Neural cell (in vitro differentiated cells): ENCODE data around the gene FEN1. TPM values are rescaled to one million over a fixed set of nuclear protein-coding genes. Genes with fewer than 3 reads are reported as not detected.

Experiments used
- H2AFZ ChIP-seq: fragments of 200-600, 300-800 bp; sonication (generic), shearing (Covaris generic); 2 replicates; pipeline ENCODE4 v1.6.0; 2014; ENCODE audit warnings: low read depth, mild to moderate bottlenecking, antibody characterized with exemption, low read length, moderate library complexity
- H3F3A ChIP-seq: fragments of 200-600 bp; shearing (Covaris generic); 2 replicates; pipeline ENCODE4 v1.6.1; 2016; ENCODE audit warnings: mild to moderate bottlenecking, moderate library complexity, mixed read lengths, antibody characterized with exemption, low read length; ENCODE audit not compliant: insufficient read depth, poor library complexity, severe bottlenecking
- H3K27ac ChIP-seq: fragments of 200-600, 300-800 bp; sonication (generic), shearing (Covaris generic); 2 replicates; pipeline ENCODE4 v1.5.1; 2014; ENCODE audit warnings: mild to moderate bottlenecking, low read length, moderate library complexity
- H3K27me3 ChIP-seq: fragments of 300-800, 200-600 bp; sonication (generic), shearing (Covaris generic); 2 replicates; pipeline ENCODE4 v1.6.0; 2014; ENCODE audit warnings: mild to moderate bottlenecking, low read depth, low read length, moderate library complexity; ENCODE audit not compliant: insufficient read depth
- H3K36me3 ChIP-seq: fragments of 300-800, 200-600 bp; sonication (generic), shearing (Covaris generic); 2 replicates; pipeline ENCODE4 v1.5.1; 2014; ENCODE audit warnings: mild to moderate bottlenecking, antibody characterized with exemption, low read length, moderate library complexity; ENCODE audit not compliant: insufficient read depth
- H3K4me2 ChIP-seq: fragments of 300-800, 200-600 bp; sonication (generic), shearing (Covaris generic); 2 replicates; pipeline ENCODE4 v1.6.0; 2014; ENCODE audit warnings: mild to moderate bottlenecking, low read length
- H3K4me3 ChIP-seq: fragments of 300-800, 200-600 bp; sonication (generic), shearing (Covaris generic); 2 replicates; pipeline ENCODE4 v1.5.1; 2014; ENCODE audit warnings: mild to moderate bottlenecking, low read length, moderate library complexity
- H3K79me2 ChIP-seq: fragments of 200-600 bp; shearing (Covaris generic); replicated peaks from 2 replicates; pipeline ENCODE4 v1.6.0; 2014; ENCODE audit warnings: mild to moderate bottlenecking, low read length, moderate library complexity; ENCODE audit not compliant: insufficient read depth
- H3K9ac ChIP-seq: fragments of 300-800, 200-600 bp; sonication (generic), shearing (Covaris generic); 2 replicates; pipeline ENCODE4 v1.6.1; 2016; ENCODE audit warnings: mild to moderate bottlenecking, low read length, mixed read lengths
- H3K9me2 ChIP-seq: fragments of 200-600 bp; shearing (Covaris generic); 2 replicates; pipeline ENCODE4 v1.6.1; 2016; ENCODE audit warnings: mild to moderate bottlenecking, low read length, mixed read lengths; ENCODE audit not compliant: insufficient read depth
- H3K9me3 ChIP-seq: fragments of 200-600, 300-800 bp; sonication (generic), shearing (Covaris generic); 2 replicates; pipeline ENCODE4 v1.6.1; 2016; ENCODE audit warnings: mild to moderate bottlenecking, mixed run types, low read length, moderate library complexity, mixed read lengths
- H4K20me1 ChIP-seq: fragments of 200-600 bp; shearing (Covaris generic); 2 replicates; pipeline ENCODE4 v1.6.1; 2016; ENCODE audit warnings: mild to moderate bottlenecking, mixed run types; ENCODE audit not compliant: insufficient read depth
- EP300 ChIP-seq: fragments of 450-650 bp; conservative IDR thresholded peaks from 2 replicates; pipeline ENCODE4 v1.6.1; 2014; ENCODE audit warnings: antibody characterized with exemption, mild to moderate bottlenecking, moderate library complexity; ENCODE audit not compliant: poor library complexity, severe bottlenecking
- EZH2 ChIP-seq: fragments of 200-600, 300-800 bp; shearing (Covaris generic), sonication (generic); IDR thresholded peaks from 2 replicates; pipeline ENCODE4 v1.6.1; 2014; ENCODE audit warnings: antibody characterized with exemption, low read length, borderline replicate concordance, mild to moderate bottlenecking; ENCODE audit not compliant: insufficient read depth, poor library complexity, severe bottlenecking
- MXI1 ChIP-seq: fragments of 450-650 bp; conservative IDR thresholded peaks from 2 replicates; pipeline ENCODE4 v1.6.1; 2014; ENCODE audit warnings: antibody characterized with exemption, mild to moderate bottlenecking; ENCODE audit not compliant: poor library complexity, severe bottlenecking
- POLR2AphosphoS5 ChIP-seq: IDR thresholded peaks from 2 replicates; pipeline ENCODE4 v1.6.1; 2012
- RAD21 ChIP-seq: fragments of 450-650 bp; conservative IDR thresholded peaks from 2 replicates; pipeline ENCODE4 v1.6.1; 2014; ENCODE audit warnings: antibody characterized with exemption, mild to moderate bottlenecking, moderate library complexity
- SMC3 ChIP-seq: fragments of 450-650 bp; conservative IDR thresholded peaks from 2 replicates; pipeline ENCODE4 v1.6.1; 2014; ENCODE audit warnings: antibody characterized with exemption, mild to moderate bottlenecking, moderate library complexity; ENCODE audit not compliant: poor library complexity
- TAF1 ChIP-seq: IDR thresholded peaks from 2 replicates; pipeline ENCODE4 v1.6.1; 2012; ENCODE audit warnings: low read depth
- polyA plus RNA-seq: library from polyadenylated mRNA; depleted of rRNA; stranded (reverse); fragments of >200 nt; gene quantifications from 2 replicates; pipeline ENCODE4 v1.2.3, GENCODE V29; 2014
- TF ChIP-seq, protein P1 (sequence below): IDR thresholded peaks from 2 replicates; pipeline ENCODE4 v1.6.1; 2012; ENCODE audit warnings: borderline replicate concordance
- TF ChIP-seq, protein P2 (sequence below): fragments of 450-650 bp; IDR thresholded peaks from 2 replicates; pipeline ENCODE4 v1.5.1; 2014; ENCODE audit warnings: antibody characterized with exemption, mild to moderate bottlenecking, moderate library complexity; ENCODE audit not compliant: poor library complexity, severe bottlenecking

Gene FEN1
- polyA plus RNA-seq, 1 donor from 2014 or later, result 27.2 TPM

DNA sequence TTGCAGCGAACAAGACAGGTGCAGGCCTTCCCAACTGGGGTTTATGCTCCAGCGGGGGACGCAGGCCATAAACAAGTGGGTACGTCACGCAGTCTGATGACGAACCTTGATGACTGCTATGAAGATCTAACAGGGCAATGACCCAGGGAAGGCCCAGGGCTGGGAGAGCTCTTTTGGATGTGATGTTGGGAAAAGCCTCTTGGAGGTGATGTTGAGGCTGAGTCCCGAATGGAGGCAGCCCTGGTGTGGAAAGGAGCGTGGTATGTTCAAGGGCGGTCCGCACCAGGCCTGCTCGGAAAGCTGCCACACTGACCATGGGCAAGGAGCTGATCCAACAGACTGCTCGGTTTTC, 41.2 kb downstream of the FEN1 start:
- no peaks in the 10 kb centered on the region for H3K9me2 ChIP-seq
- no peak overlapping the region for H3K27ac ChIP-seq
- H3K27me3 ChIP-seq, result no peaks in the 10 kb centered on the region
- no peak overlapping the region for H3K4me2 ChIP-seq
- peaks cover 88% of the 10 kb centered on the region for H3K79me2 ChIP-seq
- H4K20me1 ChIP-seq, result peaks cover 8% of the 10 kb centered on the region
- no peaks in the 10 kb centered on the region for H3K9me3 ChIP-seq
- no peak overlapping the region for H3K9ac ChIP-seq
- no peak for TF ChIP-seq EP300
- TF ChIP-seq, protein P1, sequence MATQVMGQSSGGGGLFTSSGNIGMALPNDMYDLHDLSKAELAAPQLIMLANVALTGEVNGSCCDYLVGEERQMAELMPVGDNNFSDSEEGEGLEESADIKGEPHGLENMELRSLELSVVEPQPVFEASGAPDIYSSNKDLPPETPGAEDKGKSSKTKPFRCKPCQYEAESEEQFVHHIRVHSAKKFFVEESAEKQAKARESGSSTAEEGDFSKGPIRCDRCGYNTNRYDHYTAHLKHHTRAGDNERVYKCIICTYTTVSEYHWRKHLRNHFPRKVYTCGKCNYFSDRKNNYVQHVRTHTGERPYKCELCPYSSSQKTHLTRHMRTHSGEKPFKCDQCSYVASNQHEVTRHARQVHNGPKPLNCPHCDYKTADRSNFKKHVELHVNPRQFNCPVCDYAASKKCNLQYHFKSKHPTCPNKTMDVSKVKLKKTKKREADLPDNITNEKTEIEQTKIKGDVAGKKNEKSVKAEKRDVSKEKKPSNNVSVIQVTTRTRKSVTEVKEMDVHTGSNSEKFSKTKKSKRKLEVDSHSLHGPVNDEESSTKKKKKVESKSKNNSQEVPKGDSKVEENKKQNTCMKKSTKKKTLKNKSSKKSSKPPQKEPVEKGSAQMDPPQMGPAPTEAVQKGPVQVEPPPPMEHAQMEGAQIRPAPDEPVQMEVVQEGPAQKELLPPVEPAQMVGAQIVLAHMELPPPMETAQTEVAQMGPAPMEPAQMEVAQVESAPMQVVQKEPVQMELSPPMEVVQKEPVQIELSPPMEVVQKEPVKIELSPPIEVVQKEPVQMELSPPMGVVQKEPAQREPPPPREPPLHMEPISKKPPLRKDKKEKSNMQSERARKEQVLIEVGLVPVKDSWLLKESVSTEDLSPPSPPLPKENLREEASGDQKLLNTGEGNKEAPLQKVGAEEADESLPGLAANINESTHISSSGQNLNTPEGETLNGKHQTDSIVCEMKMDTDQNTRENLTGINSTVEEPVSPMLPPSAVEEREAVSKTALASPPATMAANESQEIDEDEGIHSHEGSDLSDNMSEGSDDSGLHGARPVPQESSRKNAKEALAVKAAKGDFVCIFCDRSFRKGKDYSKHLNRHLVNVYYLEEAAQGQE, result no peak
- TF ChIP-seq SMC3, result no peak
- H3F3A ChIP-seq, result no peaks in the 10 kb centered on the region
- H3K4me3 ChIP-seq, result peak overlapping the region; percentile 7
- no peaks in the 10 kb centered on the region for H3K36me3 ChIP-seq
- H2AFZ ChIP-seq, result no peak overlapping the region

GRCh38 chr11:61834278-61835048, 41.8 kb downstream of the FEN1 start:
- Histone ChIP-seq H4K20me1 (peaks cover 8% of the 10 kb centered on the region), H3K9me2 (no peaks in the 10 kb centered on the region), H3K9ac (no peak overlapping the region), H3F3A (no peaks in the 10 kb centered on the region), H3K27me3 (no peaks in the 10 kb centered on the region), H3K27ac (no peak overlapping the region), H2AFZ (no peak overlapping the region), H3K9me3 (no peaks in the 10 kb centered on the region), H3K4me3 (no peak overlapping the region), H3K4me2 (no peak overlapping the region), H3K79me2 (peaks cover 83% of the 10 kb centered on the region), H3K36me3 (no peaks in the 10 kb centered on the region)
- no peak for TF ChIP-seq MXI1
- no peak for TF ChIP-seq TAF1
- no peak for TF ChIP-seq RAD21
- TF ChIP-seq EP300, result no peak
- no peak for TF ChIP-seq POLR2AphosphoS5
- no peak for TF ChIP-seq SMC3
- TF ChIP-seq, protein P1, result no peak
- TF ChIP-seq EZH2, result no peak
- TF ChIP-seq, protein P2, sequence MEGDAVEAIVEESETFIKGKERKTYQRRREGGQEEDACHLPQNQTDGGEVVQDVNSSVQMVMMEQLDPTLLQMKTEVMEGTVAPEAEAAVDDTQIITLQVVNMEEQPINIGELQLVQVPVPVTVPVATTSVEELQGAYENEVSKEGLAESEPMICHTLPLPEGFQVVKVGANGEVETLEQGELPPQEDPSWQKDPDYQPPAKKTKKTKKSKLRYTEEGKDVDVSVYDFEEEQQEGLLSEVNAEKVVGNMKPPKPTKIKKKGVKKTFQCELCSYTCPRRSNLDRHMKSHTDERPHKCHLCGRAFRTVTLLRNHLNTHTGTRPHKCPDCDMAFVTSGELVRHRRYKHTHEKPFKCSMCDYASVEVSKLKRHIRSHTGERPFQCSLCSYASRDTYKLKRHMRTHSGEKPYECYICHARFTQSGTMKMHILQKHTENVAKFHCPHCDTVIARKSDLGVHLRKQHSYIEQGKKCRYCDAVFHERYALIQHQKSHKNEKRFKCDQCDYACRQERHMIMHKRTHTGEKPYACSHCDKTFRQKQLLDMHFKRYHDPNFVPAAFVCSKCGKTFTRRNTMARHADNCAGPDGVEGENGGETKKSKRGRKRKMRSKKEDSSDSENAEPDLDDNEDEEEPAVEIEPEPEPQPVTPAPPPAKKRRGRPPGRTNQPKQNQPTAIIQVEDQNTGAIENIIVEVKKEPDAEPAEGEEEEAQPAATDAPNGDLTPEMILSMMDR, result no peak
